GF-D8 (cell line): Measurements from ENCODE around the gene TTC9B.

Experiments
- DNase-seq: peaks from one replicate; lab custom pipeline; 2025; lab: John Stamatoyannopoulos, UW

Gene TTC9B

GRCh38 chr19:40217934-40218890, at the start of gene TTC9B:
Gene TTC9B, minus strand, starts transcription at chr19:40218384. Its CDS starts 3 bp downstream, at chr19:40218381.
- DNase-seq = no peak

GRCh38 chr19:40267601-40267997, 49.4 kb upstream of the TTC9B start:
- no peak for DNase-seq

- DNase-seq = no peak
These were observed 48.9 kb upstream of the TTC9B start for GRCh38 chr19:40266912-40267600.

- DNase-seq = no peak
These were observed 47.9 kb upstream of the TTC9B start for GRCh38 chr19:40266119-40266518.

GRCh38 chr19:40265763-40266099, 47.5 kb upstream of the TTC9B start:
- no peak for DNase-seq

- DNase-seq = no peak
These were observed 47.0 kb upstream of the TTC9B start for GRCh38 chr19:40265055-40265762.

GRCh38 chr19:40264314-40265054, 46.3 kb upstream of the TTC9B start:
- DNase-seq = no peak

GRCh38 chr19:40263440-40264313, 45.5 kb upstream of the TTC9B start:
- no peak for DNase-seq

- DNase-seq = no peak
These were observed 44.2 kb upstream of the TTC9B start for GRCh38 chr19:40262422-40262821.

GRCh38 chr19:40261631-40262030, 43.4 kb upstream of the TTC9B start:
- DNase-seq = no peak

GRCh38 chr19:40257096-40257517, 38.9 kb upstream of the TTC9B start:
- DNase-seq = no peak

GRCh38 chr19:40256512-40256911, 38.3 kb upstream of the TTC9B start:
- DNase-seq = no peak

- DNase-seq = no peak
These were observed 37.5 kb upstream of the TTC9B start for GRCh38 chr19:40255619-40256166.

- DNase-seq = no peak
These were observed 36.7 kb upstream of the TTC9B start for GRCh38 chr19:40254714-40255418.

GRCh38 chr19:40253611-40254092, 35.5 kb upstream of the TTC9B start:
- no peak for DNase-seq

- DNase-seq = no peak
These were observed 34.2 kb upstream of the TTC9B start for GRCh38 chr19:40252395-40252794.

- DNase-seq = no peak
These were observed 33.8 kb upstream of the TTC9B start for GRCh38 chr19:40251991-40252390.

- no peak for DNase-seq
These were observed 33.1 kb upstream of the TTC9B start for GRCh38 chr19:40251244-40251643.

- DNase-seq = no peak
These were observed 31.6 kb upstream of the TTC9B start for GRCh38 chr19:40249781-40250180.

- no peak for DNase-seq
These were observed 31.0 kb upstream of the TTC9B start for GRCh38 chr19:40249201-40249600.
